Breast epithelium (tissue), 4 donors: ENCODE data around the gene NPC2. TPM values are rescaled to one million over a fixed set of nuclear protein-coding genes. Genes with fewer than 3 reads are reported as not detected.

Source experiments
- DNase-seq, 2 donors: peaks; one replicate each; pipeline ENCODE4 v3.0.0-alpha.2; 2019; ENCODE audit warnings: low spot score in 2 of 2
- H3K27ac ChIP-seq, 2 donors: fragments of 200-600 bp; sonication (generic) in 1 of 2; one replicate each; pipeline ENCODE4 v1.5.1; 2016 to 2019; ENCODE audit warnings: mild to moderate bottlenecking in 1 of 2
- H3K27me3 ChIP-seq, 2 donors: fragments of 200-600 bp; sonication (generic) in 1 of 2; one replicate each; pipeline versions ENCODE4 v1.5.1 to v1.6.0; 2017 to 2019; ENCODE audit warnings: control low read depth in 1 of 2, mild to moderate bottlenecking in 1 of 2
- H3K36me3 ChIP-seq: fragments of 200-600 bp; one replicate; pipeline ENCODE4 v1.5.1; 2019
- H3K4me1 ChIP-seq, 2 donors: fragments of 200-600 bp; sonication (generic); one replicate each; pipeline ENCODE4 v1.5.1; 2016 to 2019; ENCODE audit warnings: control low read depth in 1 of 2
- H3K4me3 ChIP-seq, 3 donors: fragments of 200-600 bp; sonication (generic); 1 replicate in 2 of 3; 2 replicates in 1 of 3; pipeline ENCODE4 v1.5.1; 2016 to 2019; ENCODE audit warnings: mild to moderate bottlenecking in 3 of 3, moderate library complexity in 2 of 3
- H3K9me3 ChIP-seq, 2 donors: fragments of 200-600 bp; sonication (generic) in 1 of 2; one replicate each; pipeline ENCODE4 v1.5.1; 2016 to 2019; ENCODE audit warnings: control low read depth in 1 of 2
- CTCF ChIP-seq, 3 donors: fragments of 450-650 bp; IDR thresholded peaks; one replicate each; pipeline ENCODE4 v1.5.1; 2016 to 2017; ENCODE audit warnings: antibody characterized with exemption in 3 of 3, mild to moderate bottlenecking in 3 of 3, moderate library complexity in 3 of 3
- POLR2A ChIP-seq: fragments of 450-650 bp; IDR thresholded peaks from one replicate; pipeline ENCODE4 v1.6.1; 2016; ENCODE audit warnings: antibody characterized with exemption, mild to moderate bottlenecking, moderate library complexity
- POLR2AphosphoS5 ChIP-seq, 3 donors: sonication (generic); formaldehyde crosslinking; IDR thresholded peaks; one replicate each; pipeline ENCODE4 v1.6.1; 2017; ENCODE audit warnings: antibody characterized with exemption in 3 of 3
- intact Hi-C: fragments of 100-400 bp; cut with DNase I; formaldehyde crosslinking; loops from one replicate; pipeline ENCODE4 v1.15.1; 2023; ENCODE audit warnings: low total_unique reads
- total RNA-seq, 3 donors: library from RNA; depleted of rRNA; stranded (reverse); fragments of >200 nt; gene quantifications; one replicate each; pipeline ENCODE4 v1.1.0, GENCODE V29; 2016

The NPC2 gene
- total RNA-seq, 3 donors from 2014 or later: 277 to 663 (median 594) TPM

DNA sequence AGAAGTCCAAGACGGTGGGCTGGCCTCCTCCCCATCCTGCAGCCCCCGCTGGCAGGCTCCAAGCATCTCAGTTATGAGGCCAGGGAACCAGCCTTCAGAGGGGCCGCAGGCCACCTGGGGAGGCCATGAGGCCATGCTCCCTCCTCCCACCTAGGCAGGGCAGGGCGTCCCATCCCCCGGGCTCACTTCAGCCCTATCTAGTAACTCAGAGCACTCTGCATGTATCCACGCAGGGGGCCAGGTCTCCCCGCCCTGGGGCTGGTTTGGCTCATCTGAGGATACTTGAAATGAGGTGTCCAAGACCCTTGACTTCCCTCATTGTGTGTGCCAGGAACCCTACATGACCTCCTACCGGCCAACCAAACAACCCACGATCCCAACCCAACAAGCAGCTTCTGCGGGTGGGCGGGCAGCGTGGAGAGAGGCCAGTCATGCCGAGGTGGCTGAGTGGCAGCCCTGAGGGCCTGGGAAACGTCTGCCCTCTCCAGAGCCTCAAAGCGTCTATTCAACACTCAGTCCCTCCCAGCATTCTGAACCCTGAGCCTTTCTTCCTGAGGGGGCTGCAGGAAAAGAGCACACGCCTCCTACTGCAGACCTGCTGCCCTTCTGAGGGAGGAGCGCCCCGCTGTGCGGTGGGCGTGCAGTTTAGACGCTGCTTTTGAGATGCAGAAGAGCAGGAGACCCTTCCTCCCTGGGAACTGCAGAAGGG, 17.3 kb upstream of the NPC2 start:
- DNase-seq: no peak
- H3K27ac ChIP-seq: peak overlapping the region; percentile 11 to 94

GRCh38 chr14:74509587-74510222, 16.6 kb upstream of the NPC2 start:
- TF ChIP-seq POLR2AphosphoS5 (IDR thresholded peaks at IDR 0.05) (no peak), CTCF (IDR thresholded peaks at IDR 0.05) (no peak), POLR2A (no peak)
- no peaks in the 10 kb centered on the region for H3K27me3 ChIP-seq
- H3K4me3 ChIP-seq: no peak overlapping the region
- H3K27ac ChIP-seq: peak overlapping the region in 1 of 2 donors; percentile 94
- intact Hi-C loops: no loop called here
- H3K4me1 ChIP-seq: peaks cover 5 to 8% of the 10 kb centered on the region in 2 donors
- no peaks in the 10 kb centered on the region for H3K9me3 ChIP-seq
- no peak for DNase-seq
- no peaks in the 10 kb centered on the region for H3K36me3 ChIP-seq

More for the DNA sequence above, 17.3 kb upstream of the NPC2 start:
- Histone ChIP-seq H3K36me3 (no peaks in the 10 kb centered on the region), H3K9me3 (no peaks in the 10 kb centered on the region), H3K27me3 (no peaks in the 10 kb centered on the region), H3K4me1 (peaks cover 5 to 8% of the 10 kb centered on the region in 2 donors), H3K4me3 (no peak overlapping the region)
- intact Hi-C loops: no loop called here
- no peak for TF ChIP-seq CTCF (IDR thresholded peaks at IDR 0.05)
- TF ChIP-seq POLR2A: no peak
- no peak for TF ChIP-seq POLR2AphosphoS5 (IDR thresholded peaks at IDR 0.05)

GRCh38 chr14:74508844-74509428, 15.8 kb upstream of the NPC2 start:
- Histone ChIP-seq H3K27me3 (no peaks in the 10 kb centered on the region), H3K4me3 (no peak overlapping the region), H3K9me3 (no peaks in the 10 kb centered on the region), H3K36me3 (no peaks in the 10 kb centered on the region), H3K27ac (peak overlapping the region in 1 of 2 donors; percentile 94), H3K4me1 (peaks cover 1 to 4% of the 10 kb centered on the region in 2 donors)
- intact Hi-C loops: no loop called here
- TF ChIP-seq CTCF (IDR thresholded peaks at IDR 0.05): no peak
- no peak for TF ChIP-seq POLR2AphosphoS5 (IDR thresholded peaks at IDR 0.05)
- no peak for TF ChIP-seq POLR2A
- DNase-seq: no peak

DNA sequence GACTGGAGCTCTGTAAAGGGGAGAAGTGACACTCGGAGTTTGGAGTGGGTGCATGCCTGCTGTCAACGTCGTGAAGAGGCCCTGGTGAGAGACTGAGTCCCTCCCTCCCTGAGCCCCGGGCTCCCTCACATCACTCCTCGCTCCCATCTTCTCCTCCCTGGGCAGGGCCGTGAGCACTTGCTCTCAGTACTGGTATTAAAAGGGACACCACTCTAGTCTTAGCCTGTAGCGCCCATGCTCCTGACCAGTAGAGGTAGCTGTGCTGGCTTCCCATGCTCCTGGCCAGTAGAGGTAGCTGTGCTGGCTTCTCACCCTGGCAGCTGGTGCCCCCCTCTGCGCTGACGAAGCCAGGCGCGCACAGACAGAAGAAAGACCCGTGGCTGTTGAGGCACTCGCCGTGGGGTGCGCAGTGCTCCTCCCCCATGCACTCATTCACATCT, 15.2 kb upstream of the NPC2 start:
- no peaks in the 10 kb centered on the region for H3K36me3 ChIP-seq

More for the DNA sequence above, 15.2 kb upstream of the NPC2 start:
- Histone ChIP-seq H3K4me3 (no peak overlapping the region), H3K27me3 (no peaks in the 10 kb centered on the region), H3K4me1 (no peaks in the 10 kb centered on the region), H3K27ac (peak overlapping the region; percentile 29 to 48), H3K9me3 (no peaks in the 10 kb centered on the region)
- DNase-seq: peak in 1 of 2 donors; percentile 15
- intact Hi-C loops: no loop called here
- TF ChIP-seq POLR2A: no peak
- no peak for TF ChIP-seq CTCF (IDR thresholded peaks at IDR 0.05)
- no peak for TF ChIP-seq POLR2AphosphoS5 (IDR thresholded peaks at IDR 0.05)
